Measurements from ENCODE around the gene AVPR2.

Gene AVPR2

DNA sequence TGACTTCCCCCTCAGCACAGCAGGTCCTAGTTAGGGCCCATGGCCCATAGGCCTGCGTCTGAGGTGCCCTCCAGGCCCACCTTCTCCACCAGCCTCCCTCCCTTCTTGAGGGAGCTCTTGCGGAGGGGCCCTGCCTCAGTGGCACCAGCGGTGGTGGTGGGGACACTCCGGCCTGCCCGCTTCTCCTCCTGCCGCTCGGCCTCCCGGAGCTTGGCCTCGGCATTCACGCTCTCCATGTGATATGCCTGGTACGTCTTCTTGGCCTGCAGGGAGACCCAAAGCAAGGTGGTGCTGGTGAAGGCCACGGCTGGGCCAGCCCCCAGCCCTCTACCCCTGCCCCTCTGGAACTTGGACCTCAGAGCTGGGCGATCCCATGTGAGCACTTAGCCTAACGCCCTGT is 16.1 kb downstream of the AVPR2 start:
- DNase-seq: no peak

DNA sequence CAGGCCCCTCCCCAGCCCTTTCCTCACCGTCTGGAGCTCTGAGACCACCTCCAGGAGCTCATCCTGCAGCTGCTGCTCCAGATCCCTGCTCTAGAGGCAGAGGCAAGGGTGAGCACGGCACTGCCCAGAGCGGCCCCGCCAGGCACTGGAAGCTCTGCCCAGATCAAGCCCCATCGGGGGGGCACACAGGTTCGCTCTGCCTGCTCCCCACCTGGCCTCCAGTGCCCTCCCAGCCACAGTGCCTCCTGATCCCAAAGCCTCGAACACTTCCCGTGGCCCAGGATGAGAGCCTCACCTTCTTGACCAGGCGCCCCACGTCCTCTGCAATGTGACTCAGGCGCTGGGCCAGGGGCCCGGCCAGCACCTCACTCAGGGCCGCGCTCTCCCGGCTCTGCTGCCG is 16.6 kb downstream of the AVPR2 start:
- no peak for DNase-seq

DNA sequence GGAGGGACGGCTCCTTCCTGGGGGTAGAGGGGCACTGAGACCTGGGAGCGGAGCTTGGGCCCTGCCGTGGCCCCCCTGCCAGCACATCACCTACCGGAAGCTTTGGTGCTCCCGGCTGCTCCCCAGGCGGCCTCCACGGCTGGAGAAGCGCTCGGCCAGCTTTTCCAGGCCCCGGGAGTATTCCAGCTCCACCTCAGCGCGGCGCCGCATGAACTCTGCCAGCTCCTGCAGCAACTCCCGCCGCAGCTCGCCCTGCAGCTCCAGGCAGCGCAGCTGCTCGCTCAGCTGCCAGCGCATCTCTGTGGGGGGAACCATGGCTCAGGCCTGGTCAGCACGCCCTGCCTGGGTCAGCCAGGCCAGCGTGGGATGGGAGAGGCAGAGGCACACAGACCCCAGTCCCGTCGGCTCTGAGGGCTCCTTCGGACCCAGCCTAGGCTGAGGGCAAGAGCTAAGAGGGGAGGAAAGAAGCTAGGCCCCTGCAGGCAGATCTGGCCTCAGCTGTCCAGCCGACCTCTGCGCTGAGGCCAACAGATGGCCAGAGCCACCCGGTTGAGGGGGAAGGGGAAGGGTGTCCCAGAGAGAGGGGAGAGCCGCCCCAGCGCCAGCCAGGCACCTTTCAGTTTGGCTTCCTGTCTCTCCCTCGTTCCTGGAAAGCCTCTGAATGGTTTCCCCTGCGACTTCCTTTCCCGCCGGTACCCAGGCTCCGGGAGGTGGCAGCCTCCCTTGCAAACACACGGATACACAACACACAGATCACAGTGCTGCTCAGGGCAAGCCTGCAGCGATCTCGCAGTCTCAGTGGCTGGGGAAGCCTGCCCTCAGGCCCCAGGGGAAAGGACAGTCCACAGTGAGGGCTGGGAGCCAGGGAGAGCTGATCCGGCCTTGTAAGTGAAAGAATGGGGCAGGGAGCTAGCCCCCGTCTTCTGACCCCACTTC is 17.3 kb downstream of the AVPR2 start:
- DNase-seq: no peak

DNA sequence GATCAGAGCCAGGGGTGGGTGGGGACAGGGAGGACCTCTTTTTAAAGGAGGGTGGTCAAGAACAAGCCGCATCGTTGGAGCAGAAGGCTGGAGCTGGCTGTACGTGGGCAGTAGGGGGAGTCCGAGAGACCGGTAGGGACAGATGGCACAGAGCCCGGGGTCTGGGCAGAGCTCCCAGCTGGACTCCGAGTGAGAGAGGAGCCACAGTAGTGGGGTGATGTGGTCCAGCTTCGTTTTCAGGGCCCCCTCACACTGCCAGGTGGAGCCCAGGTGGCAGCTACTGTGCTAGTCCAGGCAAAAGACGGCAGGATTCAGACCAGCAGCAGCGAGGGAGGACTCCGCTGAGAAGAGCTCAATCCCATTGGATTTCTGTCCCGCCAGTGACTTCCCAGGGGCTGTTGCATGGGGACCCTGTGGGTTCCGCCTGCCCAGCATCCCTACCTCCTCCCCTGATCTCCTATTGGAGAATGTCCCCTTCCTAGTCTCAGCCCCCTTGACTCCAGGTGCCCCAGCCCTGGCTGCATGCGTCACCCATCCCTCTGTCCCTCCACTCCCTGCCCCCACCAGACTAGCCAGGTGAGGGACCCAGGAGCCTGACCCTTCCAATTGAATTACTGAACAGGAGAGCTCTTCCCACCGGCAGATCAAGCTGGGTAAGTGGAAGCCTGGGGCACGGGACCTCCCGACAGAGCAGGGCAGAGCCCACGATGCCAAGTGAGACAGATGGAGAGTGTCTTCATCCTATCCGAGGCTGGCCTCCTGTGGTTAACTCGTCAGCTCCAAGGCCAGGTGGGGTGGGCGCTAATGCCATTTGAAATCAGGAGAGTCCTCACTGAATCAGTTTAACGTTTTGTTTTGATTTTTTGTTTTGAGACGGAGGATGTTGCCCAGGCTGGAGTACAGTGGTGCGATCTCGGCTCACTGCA is 18.7 kb downstream of the AVPR2 start:
- DNase-seq: peak; percentile 62

DNA sequence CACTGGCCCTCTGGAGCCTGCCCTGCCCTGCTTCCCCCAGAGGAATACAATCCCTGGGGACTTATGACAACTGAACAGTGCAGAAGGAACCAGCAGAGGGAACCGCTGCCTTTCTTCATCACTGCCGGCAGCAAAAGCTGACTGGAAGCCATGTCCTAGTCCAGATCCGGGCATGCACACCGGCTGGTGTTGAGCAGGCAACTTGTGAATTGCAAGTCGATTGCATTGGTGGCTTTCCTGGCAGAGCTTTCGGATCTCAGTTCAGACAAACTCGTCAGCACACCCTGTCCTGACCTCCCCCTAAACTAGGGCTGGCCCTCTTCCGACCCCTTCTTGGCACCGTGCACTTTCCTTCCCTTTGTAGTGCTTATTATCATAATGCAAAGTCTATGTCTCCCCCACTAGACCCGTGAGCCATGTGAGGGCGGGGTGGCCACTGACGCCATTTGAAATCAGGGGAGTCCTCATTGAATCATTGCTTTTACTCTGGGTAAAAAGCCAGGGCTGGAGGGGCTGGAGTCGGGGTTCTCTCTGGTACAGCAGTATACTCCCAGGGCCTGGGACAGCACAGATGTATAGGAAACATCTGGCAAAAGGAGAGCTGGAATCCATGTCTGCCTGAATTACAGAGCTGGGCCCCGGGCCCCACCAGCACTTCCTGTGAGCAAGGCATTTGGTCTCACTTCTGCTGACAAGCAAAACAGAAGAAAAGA is 19.8 kb downstream of the AVPR2 start:
- peak; percentile 70 for DNase-seq

DNA sequence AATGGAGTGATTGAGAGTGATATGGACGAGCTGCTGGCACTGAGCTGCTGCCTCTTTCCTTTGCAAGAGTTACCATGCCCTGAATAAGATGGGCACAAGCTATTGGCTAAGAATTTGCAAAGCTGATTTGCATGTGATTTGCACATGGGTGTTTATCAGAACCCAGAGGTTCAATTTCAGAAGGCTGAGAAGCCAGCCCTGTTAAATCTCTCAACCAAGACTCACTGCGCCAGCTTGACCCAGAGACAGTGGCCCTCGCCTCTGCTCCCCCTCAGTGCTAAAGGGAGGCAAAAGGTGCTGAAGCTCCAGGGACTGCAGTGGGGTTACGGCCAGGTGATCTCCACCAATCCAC is 20.9 kb downstream of the AVPR2 start:
- DNase-seq: peak; percentile 62

DNA sequence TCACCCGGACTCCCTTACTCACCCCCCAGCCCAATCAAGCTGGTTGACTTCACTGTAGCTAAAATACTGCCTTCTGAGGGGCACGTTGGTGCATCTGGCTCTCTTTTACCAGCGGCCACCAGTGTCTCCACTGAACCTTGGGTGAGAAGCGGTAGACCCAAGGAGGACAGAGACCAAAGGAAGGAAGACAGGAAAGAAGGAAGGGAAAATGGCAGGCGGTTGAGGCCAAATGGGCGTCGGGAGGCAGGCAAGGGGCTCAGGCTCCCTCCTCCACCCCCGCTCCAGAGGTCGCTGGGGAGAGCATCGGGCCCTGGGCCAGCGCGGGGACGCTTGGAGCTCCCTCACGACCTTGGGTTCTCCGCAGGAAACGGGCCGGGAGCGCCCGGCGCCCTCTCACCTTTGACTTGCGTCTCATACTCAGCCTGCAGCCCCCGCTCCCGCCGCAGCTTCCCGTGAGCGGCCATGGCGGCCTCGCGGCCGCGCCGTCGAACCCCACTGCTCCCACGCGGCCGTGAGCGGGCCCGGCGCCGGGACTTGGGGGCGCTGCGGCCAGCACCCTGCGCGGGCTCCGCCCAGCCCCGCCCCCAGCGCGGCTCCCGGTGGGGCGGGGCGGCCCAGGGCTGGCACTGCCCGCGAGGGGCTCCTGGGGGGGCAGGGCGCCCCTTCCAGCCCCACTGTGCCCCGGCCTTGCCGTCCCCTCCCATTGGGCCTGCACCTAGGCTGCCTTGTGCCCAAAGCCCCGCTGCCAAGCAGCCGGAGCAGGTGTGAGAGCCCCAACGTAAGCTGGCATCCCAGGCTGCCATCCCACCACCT is 21.5 kb downstream of the AVPR2 start, which contains the start of gene ARHGAP4:
Gene ARHGAP4, minus strand, starts transcription at position 526 of the 813 bp plus-strand sequence. Its CDS starts 62 bp downstream, at position 464.
- peak; percentile 59 for DNase-seq

DNA sequence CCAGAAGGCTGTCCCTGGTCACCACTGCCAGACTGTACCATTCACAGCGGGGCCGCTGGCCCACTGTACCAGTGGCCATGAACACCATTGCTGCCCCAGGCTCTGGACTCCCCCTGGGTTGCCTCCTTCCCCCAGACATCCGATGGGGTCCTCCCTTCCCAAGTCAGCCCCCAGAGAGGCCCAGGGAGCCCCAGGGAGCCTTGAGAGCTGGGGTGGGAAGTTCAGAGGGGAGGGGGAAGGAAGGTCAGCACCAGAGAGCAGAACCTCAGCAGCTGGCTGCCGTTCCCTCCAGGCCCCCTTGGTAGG is 22.0 kb downstream of the AVPR2 start:
- DNase-seq: no peak

DNA sequence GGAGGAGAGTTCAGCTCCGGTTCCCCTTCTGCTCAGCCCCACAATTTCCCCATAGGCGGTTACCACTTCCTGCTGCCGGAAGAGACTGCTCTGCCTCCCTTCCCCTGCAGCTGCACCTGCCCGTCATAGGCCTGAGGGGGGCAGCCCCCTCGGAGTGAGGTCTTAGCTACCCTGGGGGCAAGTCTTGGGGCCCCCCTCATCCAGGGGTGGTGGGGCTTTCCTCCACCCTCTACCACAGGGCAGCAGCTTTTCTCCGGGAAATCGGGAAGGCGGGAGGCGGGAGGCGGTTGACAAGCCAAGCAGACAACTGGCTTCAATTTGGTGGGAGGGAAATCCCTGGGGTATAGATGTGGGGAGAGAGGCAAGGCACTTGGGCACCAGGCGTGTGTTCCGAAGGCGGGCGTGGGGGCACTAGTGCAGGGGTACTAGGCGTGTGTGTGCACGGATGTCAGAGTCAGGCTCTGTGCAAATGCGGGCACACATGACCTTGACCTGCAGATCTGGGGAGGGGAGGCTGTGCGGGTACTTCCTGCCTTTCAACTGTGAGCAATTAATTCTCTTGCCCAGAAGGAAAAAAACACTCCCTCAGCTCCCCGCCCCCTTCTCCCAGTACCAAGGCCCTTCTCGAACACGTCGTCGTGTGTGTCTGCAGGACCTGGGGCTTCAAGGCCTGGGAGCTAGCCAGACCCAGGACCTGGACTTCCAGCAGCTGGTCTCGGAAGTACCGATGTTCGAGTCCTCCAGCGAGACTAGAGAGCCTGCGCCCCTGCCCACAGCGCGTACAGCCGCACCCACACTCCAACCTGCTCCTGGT is 22.6 kb downstream of the AVPR2 start:
- DNase-seq: peak; percentile 82

DNA sequence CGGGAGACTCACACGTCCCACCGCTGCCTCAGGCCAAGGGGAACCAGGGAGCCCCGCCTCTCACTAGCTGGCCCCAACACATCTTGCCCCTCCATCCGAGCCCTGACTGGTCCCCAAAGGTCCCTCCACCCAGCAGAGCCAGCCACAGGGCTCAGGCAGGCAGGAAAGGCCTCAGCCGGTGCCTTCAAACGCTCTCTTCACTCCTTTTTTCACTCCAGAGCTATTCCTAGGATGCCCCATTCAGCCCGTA is 23.1 kb downstream of the AVPR2 start:
- no peak for DNase-seq

DNA sequence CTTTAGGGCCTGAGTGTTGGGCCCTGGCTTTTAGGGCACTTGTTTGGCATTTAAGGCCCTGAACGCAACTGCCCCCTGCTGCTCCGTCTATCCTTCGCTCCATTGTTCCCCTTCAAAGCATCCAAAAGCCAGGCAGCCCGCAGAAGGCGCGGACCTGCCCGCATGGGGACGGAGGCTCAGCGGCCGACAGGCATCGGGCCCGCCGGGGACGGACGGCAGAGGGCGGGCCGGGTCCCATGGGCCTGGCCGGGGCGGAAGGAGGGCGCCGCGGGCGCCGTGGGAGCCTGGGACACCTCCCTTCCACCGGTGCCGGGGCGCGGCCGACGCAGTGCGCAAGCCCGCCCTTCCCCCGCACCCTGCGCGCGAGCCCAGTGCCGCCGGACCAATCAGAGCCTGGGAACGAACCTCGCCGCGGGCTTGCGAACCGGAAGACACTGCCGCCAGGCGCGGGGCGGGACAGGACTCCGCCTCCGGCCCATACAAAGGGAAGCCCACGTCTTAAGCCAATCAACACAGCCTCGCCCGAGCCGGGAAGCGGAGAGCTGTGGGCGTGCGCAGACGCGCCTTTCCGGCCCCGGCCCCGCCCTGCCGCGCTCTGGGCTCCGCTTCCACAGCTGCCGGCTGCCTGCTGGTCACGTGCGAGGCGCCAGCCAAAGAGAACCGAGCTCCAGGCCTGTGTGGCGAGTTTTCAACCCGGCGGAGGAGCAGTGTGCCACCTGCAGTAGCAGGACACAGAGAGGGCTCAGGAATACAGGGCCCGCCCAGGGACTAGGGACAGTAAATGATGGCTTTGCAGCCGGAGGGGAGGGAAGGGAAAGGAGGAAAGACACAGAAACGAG is 23.7 kb downstream of the AVPR2 start:
- peak; percentile 95 for DNase-seq

DNA sequence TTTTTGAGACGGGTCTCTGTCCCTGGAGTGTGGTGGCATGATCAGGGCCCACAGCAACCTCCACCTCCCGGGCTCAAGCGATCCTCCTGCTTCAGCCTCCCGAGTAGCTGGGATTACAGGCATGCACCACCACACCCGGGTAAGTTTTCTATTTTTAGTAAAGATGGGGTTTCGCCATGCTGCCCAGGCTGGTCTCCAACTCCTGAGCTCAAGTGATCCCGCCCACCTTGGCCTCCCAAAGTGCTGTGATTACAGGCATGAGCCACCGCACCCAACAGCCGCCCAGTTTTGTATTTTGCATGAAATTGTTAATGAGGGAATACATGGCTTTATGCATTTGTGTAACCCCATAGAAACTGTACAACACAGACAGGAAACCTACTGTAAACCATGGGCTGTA is 24.4 kb downstream of the AVPR2 start:
- DNase-seq: no peak

DNA sequence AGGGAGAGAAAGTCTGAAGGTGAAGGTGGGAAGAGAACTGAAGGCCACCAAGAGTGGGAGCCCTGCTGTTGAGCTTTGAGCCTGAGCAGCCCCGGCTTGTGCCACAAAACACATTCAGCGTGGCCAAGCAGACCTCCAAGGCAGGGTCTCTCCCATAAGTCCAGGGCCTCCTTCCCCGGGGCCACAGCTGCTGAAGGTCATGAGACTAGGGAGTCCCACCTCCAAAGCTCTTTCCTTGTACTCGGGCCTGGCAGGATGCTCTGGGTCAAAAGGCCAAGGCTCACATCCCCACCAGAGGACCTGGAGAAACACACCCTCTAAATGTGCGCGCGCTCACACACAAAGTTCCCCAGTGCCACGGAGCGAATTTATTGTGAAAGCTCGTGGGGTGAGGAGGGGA is 25.1 kb downstream of the AVPR2 start:
- DNase-seq: no peak

DNA sequence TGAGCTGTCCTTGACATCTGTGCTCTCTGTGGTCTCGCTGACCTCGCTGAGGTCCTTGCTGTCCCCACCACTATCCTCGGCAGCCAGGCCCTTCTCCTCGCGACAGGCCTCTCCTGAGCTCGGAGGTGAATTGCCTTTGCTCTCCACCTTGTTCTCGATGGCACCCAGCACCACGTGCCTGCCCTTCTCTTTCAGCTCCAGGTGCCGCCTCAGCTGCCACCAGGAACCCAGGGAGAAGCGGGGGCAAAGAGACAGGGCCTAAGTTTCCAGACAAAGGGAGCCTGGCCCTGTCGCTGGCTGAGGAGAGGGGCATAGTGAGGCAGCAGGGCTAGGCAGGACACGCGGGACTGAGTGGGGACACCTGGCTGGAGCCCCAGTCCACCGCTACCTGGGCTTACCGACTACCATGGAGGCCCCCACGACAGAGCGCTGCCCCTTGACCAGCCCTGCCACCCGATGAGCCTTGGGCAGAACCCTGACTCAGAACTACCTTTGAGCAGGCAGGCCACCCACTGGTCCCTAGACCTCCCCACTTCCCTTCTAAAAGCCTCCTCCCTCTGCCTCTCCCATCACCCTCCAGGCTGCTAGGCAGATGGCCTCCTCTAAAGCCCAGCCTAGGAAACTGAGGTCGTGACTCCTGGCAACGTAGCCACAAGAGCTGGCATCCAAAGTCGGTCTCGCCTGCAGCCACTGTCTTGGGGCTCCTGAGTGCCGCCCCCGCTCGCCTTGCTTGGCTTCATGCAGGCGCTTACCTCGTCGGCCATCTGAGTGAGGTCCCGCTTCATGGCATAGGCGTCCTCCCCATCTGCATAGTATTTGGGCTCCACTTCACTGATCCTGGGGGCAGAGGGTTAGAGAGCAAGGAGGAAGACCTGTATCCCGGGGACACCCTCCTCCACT is 25.8 kb downstream of the AVPR2 start:
- DNase-seq: no peak

DNA sequence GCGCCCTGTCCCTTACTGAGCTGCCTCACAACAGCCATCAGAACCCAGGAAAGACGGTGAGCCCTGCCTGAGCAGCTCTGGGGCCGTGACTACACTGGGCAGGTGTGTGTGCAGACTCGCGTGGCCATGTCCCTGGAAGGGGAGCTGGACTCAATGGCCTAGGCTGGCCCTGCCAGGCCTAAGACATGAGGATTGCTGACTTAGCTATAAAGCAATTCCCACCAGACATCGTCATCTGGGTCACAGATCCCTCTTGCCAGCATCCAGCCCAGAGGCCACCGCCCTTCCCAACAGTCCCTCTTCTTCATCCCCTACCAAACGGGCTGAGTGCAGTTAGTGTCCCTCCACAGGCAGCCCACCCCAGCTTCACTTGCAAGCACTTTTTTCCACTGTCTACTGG is 26.7 kb downstream of the AVPR2 start:
- no peak for DNase-seq

DNA sequence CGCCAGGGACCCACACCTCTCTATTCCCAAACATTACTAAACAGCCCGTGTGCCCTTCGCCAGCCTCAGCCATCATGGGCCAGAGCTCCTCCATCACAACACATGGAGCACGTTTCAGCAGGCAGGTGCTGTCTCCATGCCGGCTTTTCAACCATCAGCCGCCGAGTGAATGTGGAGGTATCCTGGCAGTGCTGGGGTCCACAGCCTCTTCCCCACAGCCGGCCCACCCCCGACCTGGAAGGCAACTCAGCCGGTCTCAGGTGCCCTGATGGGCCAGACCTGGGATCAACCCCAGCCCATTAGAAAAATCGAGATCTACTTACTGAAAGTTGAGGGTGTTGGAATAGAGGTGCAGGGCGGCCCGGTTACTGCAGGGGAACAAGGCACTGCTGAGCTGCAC is 27.3 kb downstream of the AVPR2 start:
- no peak for DNase-seq

DNA sequence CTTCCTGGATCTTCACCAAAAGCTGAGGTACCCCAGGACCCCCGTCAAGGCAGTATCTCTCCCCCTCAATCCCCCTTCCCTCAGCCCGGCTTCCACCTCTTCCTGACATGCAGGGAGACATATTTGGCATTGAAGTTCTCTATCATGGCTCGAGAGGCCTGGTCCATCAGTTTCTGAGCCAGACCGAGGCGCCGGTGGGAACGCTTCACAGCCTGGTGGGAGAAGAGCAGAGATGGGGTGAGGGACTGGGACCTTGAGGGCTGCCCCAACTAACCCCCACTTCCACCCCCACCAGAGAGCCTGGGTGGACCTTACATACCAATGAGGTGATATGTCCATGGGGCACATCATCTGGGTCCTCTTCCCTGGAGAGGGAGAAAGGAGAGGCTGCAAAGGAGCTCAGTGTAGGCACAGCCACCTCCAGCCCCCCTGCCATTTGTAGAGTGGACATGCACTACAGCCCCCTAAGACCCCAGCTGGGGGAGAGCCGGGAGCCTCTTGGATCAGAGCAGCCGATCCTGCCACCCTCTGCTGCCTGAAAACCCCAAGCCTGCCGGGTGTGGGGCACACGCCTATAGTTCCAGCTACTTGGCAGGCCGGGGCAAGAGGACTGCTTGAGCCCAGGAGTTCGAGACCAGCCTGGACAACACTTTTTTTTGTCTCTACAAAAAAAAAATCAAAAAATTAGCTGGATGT is 27.9 kb downstream of the AVPR2 start:
- no peak for DNase-seq

DNA sequence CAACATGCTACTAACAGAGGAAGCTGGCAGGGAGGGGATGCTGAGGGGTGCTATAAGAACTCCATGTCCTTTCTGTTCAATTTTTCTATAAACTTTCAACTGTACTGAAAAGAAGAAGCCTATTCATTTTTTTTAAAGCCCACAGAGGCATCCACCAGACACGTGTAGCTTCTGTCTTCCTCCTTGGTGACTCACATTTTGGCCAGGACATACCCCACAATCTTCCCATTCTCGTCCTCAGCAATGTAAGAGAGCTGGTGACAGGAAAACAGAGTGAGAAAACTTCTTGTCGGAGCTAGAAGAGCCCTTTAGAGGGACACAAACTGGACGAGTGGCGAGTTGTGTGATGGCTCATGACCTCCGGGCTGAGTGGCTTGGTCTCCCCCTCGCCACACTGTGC is 29.3 kb downstream of the AVPR2 start:
- no peak for DNase-seq

DNA sequence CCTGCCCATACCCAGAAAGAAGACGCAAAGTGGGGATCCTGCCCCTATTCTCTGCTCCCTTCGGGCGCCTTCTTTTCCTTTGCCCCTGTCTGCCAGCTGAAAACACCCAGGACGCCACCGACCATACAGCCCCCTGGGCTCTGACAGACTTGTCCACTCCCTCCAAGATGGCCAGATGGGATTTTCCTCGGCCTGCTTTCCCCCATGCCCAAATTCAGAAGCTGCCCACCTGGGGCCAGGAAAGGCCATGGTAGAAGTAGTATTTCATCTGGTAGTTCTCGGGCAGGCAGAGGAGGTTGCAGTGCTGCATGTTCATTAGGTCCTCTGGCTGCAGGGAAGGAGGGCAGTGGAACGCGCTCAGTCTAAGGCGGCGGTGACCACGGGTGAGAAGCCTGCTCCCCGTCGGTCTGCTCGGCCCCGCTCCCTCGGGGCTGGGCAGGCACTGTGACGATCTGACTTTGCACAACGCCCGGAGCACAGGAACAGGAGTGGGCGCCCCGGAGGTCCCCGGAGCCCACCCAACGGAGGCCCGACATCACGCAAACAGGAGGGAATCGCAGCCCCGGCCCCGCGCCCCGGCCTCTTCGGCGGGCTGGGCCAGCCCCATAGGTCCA is 29.8 kb downstream of the AVPR2 start:
- DNase-seq: no peak

Measured in hematopoietic multipotent progenitor cell treated with erythropoietin and hydrocortisone succinate and interleukin-3 and kit ligand, for 6 days (in vitro differentiated cells).